Body of pancreas (tissue), 4 donors: ENCODE measurements around the gene RIMBP2. TPM values are rescaled to one million over a fixed set of nuclear protein-coding genes. Genes with fewer than 3 reads are reported as not detected.

Source experiments
- ATAC-seq: fragments of 150-250 bp; one replicate; pipeline ENCODE4 v1.9.1; 2016
- DNase-seq, 4 donors: peaks; one replicate each; pipeline ENCODE4 v3.0.0-alpha.2; 2019
- H3K27ac ChIP-seq, 4 donors: fragments of 200-600 bp; sonication (generic); 1 replicate in 3 of 4; 2 replicates in 1 of 4; pipeline versions ENCODE4 v1.5.1 to v1.6.1; 2016 to 2019; ENCODE audit warnings: mild to moderate bottlenecking in 1 of 4, mixed read lengths in 1 of 4, moderate library complexity in 1 of 4
- H3K27me3 ChIP-seq, 2 donors: fragments of 200-600 bp; sonication (generic); one replicate each; pipeline ENCODE4 v1.6.0; 2016; ENCODE audit warnings: mild to moderate bottlenecking in 1 of 2
- H3K36me3 ChIP-seq, 2 donors: fragments of 200-600 bp; sonication (generic); replicated peaks in 1 of 2; 2 replicates each; pipeline ENCODE4 v1.5.1; 2016; ENCODE audit warnings: low read depth in 2 of 2; ENCODE audit not compliant: insufficient read depth in 1 of 2
- H3K4me1 ChIP-seq: fragments of 200-600 bp; sonication (generic); one replicate; pipeline ENCODE4 v1.6.0; 2016
- H3K4me3 ChIP-seq, 2 donors: fragments of 200-600 bp; sonication (generic); 1 replicate in 1 of 2; 2 replicates in 1 of 2; pipeline ENCODE4 v1.5.1; 2016 to 2019
- H3K9me3 ChIP-seq, 3 donors: fragments of 200-600 bp; sonication (generic); 1 replicate in 2 of 3; 2 replicates in 1 of 3; pipeline ENCODE4 v1.5.1; 2016
- POLR2A ChIP-seq, 3 donors: fragments of 450-650 bp; IDR thresholded peaks; one replicate each; pipeline ENCODE4 v1.6.1; 2016; ENCODE audit warnings: antibody characterized with exemption in 3 of 3, mild to moderate bottlenecking in 2 of 3
- WGBS, 2 donors: methylation state at CpG; one replicate each; pipeline ENCODE4 v1.1.5; 2017; 5-methylcytosine and 5-hydroxymethylcytosine counted together
- intact Hi-C: fragments of 100-400 bp; cut with DNase I; formaldehyde crosslinking; loops from one replicate; pipeline ENCODE4 v1.15.1; 2023
- total RNA-seq, 2 donors: library from RNA; depleted of rRNA; stranded (reverse); fragments of >200 nt; gene quantifications; one replicate each; pipeline ENCODE4 v1.1.0, GENCODE V29; 2016
- TF ChIP-seq, protein P1 (sequence below), 7 experiments: fragments of 450-650 bp in 4 of 7; fragments of 200-600 bp in 3 of 7; sonication (generic) in 3 of 7; IDR thresholded peaks; one replicate each; pipeline ENCODE4 v1.5.1; 2016 to 2019; ENCODE audit warnings: antibody characterized with exemption in 7 of 7

RIMBP2 gene
- total RNA-seq, 2 donors from 2014 or later: 7.3 to 27.4 TPM

DNA sequence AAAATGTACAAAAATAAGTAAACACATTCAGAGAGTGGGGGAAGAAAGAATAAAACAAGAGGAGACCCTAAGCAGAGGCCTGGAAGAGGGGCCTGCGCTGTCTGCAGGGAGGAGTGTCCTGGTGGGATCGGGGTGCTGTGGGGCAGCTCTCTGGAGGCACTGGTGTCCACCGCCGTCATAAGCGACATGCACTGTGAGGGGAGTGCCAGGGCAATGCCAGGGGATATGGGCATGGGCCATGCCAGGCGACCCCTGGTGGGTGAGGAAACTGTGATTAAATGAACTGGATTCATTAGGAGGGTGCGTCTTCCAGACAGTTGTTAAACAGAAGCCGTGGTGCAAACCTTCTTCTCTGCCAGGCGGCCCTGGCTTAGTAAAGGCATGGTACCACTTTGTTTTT, 261.8 kb downstream of the RIMBP2 start:
- 75 to 82% methylated on average over 9 of the region's 9 CpGs for WGBS, 2 donors
- Histone ChIP-seq H3K36me3 (no peaks in the 10 kb centered on the region), H3K4me3 (no peak overlapping the region), H3K27me3 (no peaks in the 10 kb centered on the region), H3K9me3 (no peaks in the 10 kb centered on the region), H3K4me1 (no peaks in the 10 kb centered on the region), H3K27ac (no peak overlapping the region)
- ATAC-seq (no peak), DNase-seq (no peak)
- TF ChIP-seq, protein P1, sequence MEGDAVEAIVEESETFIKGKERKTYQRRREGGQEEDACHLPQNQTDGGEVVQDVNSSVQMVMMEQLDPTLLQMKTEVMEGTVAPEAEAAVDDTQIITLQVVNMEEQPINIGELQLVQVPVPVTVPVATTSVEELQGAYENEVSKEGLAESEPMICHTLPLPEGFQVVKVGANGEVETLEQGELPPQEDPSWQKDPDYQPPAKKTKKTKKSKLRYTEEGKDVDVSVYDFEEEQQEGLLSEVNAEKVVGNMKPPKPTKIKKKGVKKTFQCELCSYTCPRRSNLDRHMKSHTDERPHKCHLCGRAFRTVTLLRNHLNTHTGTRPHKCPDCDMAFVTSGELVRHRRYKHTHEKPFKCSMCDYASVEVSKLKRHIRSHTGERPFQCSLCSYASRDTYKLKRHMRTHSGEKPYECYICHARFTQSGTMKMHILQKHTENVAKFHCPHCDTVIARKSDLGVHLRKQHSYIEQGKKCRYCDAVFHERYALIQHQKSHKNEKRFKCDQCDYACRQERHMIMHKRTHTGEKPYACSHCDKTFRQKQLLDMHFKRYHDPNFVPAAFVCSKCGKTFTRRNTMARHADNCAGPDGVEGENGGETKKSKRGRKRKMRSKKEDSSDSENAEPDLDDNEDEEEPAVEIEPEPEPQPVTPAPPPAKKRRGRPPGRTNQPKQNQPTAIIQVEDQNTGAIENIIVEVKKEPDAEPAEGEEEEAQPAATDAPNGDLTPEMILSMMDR (IDR thresholded peaks at IDR 0.05): no peak
- TF ChIP-seq POLR2A (IDR thresholded peaks at IDR 0.05): no peak
- intact Hi-C loops: no loop called here

GRCh38 chr12:130452546-130452945, 263.6 kb downstream of the RIMBP2 start:
- no peak for TF ChIP-seq POLR2A (IDR thresholded peaks at IDR 0.05)
- TF ChIP-seq, protein P1 (IDR thresholded peaks at IDR 0.05): no peak
- intact Hi-C loops: no loop called here
- no peaks in the 10 kb centered on the region for H3K36me3 ChIP-seq
- 38 to 45% methylated on average over 10 of the region's 10 CpGs for WGBS, 2 donors
- no peaks in the 10 kb centered on the region for H3K27me3 ChIP-seq
- no peaks in the 10 kb centered on the region for H3K9me3 ChIP-seq
- no peak overlapping the region for H3K4me3 ChIP-seq
- DNase-seq: no peak
- no peak for ATAC-seq
- H3K4me1 ChIP-seq: no peaks in the 10 kb centered on the region
- H3K27ac ChIP-seq: no peak overlapping the region

DNA sequence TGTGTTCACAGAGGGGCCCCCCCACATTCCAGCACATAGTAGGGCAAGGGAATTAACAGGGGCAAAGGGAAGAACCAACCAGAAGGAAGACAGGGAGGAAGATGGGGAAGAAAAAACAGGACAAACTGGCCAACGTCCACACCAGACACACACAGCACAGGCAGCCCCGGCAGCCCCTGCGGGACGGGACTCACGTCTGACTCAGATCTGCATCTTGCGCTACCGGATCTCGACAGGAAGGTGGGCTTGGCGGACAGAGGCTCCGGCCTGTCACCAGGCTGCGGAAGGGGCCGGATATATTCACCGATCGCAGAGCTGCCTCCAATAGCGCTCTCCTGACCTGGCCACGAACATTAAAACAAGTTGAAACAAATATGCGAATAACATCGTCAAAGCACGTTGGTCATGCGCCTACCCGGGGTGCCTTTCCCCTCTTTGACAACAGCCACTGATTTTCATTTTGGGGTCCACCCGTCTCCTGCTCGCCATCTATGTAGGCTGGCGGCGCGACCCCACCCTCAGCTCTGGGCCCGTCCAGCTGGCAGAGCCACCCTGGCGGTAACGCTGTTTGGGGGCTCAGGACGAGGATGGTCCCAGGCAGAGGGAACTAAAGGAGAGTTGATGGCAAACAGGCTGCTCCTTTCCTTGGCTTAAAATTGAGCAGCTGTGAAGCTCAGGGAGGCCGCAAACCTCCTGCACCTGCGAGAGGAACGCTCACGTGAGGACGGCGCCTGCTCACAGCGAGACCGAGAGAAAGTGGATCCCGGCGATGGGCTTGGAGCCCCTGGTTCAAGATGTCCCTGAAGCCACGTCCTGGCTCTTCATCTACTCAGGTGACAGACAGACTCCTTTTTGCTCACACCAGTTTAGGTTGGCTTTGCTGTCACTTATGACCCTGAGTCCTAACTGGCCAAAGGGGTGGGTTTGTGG, 264.8 kb downstream of the RIMBP2 start:
- Histone ChIP-seq H3K4me3 (no peak overlapping the region), H3K27me3 (no peaks in the 10 kb centered on the region), H3K4me1 (no peaks in the 10 kb centered on the region), H3K27ac (no peak overlapping the region), H3K9me3 (no peaks in the 10 kb centered on the region), H3K36me3 (no peaks in the 10 kb centered on the region)
- ATAC-seq (no peak), DNase-seq (no peak)
- 77 to 83% methylated on average over 31 to 41 of the region's 41 CpGs for WGBS, 2 donors
- TF ChIP-seq, protein P1 (IDR thresholded peaks at IDR 0.05): no peak
- no peak for TF ChIP-seq POLR2A (IDR thresholded peaks at IDR 0.05)
- intact Hi-C loops: no loop called here

DNA sequence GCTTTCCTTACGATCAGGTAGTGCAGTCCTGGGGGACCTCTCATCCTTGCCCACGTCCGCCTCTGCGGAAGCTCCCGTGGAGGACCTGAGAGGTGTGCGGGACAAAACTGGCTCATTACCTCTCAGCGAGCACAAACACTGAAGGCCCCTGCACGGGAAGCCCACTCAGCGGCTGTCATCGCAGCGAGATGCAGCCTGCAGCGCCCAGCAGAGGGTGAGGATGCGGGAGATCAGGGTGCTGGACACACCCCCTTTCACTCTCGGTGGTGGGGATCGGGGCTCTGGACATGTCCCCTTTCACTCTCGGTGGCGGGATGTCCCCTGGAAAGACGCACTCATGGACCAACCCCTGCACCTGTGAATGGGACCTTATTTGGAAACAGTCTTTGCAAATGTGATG, 266.8 kb downstream of the RIMBP2 start:
- Histone ChIP-seq H3K27ac (no peak overlapping the region), H3K4me3 (no peak overlapping the region), H3K36me3 (no peaks in the 10 kb centered on the region), H3K9me3 (no peaks in the 10 kb centered on the region), H3K27me3 (no peaks in the 10 kb centered on the region), H3K4me1 (no peaks in the 10 kb centered on the region)
- WGBS, 2 donors: 66 to 70% methylated on average over 18 of the region's 18 CpGs
- no peak for TF ChIP-seq POLR2A (IDR thresholded peaks at IDR 0.05)
- TF ChIP-seq, protein P1 (IDR thresholded peaks at IDR 0.05): no peak
- intact Hi-C loops: no loop called here
- ATAC-seq: no peak
- DNase-seq: no peak
